TTC549 (cell line): ENCODE data around the gene FAM89A.
"Not testable (repeated sequence)": the region's sequence is repeated elsewhere in the genome, so short reads cannot be mapped to it uniquely, and the experiment has no call there.

Experiments used
- FAIRE-seq: peaks from 2 replicates; lab custom pipeline; 2012; peaks lifted over from hg19 to GRCh38; lab: Jason Lieb, UNC

FAM89A gene

DNA sequence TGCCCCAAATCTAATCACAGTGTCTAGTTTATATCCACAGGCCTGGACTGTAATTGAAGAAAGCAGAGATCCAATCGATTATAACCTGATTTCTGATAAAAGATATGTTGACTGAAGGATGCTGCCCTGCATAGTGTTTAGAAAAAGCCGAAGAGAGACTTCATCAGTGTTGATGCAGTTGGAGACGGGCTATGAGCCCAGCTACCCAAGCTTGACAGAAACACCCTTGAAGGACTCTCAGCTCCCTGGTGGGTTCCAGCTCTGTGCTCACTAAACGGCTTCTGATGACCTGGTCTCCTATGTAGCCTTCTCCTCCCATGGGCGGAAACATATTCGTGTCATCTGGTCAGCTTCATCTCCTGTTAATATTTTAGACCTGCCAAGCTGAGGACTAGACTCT, 10.2 kb downstream of the FAM89A start:
- no peak for FAIRE-seq

DNA sequence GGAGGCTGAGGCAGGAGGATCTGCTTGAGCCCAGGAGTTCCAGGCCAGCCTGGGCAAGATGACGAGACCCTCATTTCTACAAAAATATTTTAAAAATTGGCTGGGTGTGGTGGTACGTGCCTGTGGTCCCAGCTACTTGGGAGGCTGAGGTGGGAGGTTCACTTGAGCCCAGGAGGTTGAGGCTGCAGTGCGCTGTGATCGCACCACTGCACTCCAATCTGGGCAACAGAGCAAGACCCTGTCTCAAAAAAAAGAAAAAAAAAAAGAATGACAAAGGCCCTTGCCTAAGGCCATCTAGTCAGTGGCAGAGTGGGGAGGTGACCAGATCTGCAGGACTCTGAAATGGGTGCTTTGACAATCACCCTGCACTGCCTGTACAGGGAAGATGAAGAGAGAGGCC, 10.8 kb downstream of the FAM89A start:
- not testable (repeated sequence) for FAIRE-seq

GRCh38 chr1:231028682-231029081, 11.4 kb downstream of the FAM89A start:
- no peak for FAIRE-seq

GRCh38 chr1:231027971-231028370, 12.1 kb downstream of the FAM89A start:
- FAIRE-seq, result no peak

GRCh38 chr1:231027136-231027925, 12.7 kb downstream of the FAM89A start:
- no peak for FAIRE-seq

DNA sequence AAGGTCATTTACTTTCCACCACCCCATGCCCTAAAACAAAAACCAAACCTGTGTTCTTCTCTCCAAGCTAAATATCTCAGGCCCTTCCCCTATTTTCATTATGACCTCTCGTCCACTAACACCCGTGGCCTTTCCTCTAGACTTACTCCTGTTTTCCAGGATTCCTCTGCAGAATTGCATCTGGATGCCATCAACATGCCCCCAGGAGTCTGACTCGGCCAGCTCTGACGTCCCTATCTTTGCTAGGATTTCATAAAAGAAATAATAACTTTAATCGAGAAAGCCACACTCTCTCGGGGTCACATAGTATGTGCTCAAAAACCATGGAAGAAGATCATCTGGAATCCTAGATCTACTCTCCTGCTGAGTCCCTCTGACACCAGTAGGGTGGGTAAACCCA, 13.5 kb downstream of the FAM89A start:
- no peak for FAIRE-seq

GRCh38 chr1:231023150-231023549, 16.9 kb downstream of the FAM89A start:
- no peak for FAIRE-seq

DNA sequence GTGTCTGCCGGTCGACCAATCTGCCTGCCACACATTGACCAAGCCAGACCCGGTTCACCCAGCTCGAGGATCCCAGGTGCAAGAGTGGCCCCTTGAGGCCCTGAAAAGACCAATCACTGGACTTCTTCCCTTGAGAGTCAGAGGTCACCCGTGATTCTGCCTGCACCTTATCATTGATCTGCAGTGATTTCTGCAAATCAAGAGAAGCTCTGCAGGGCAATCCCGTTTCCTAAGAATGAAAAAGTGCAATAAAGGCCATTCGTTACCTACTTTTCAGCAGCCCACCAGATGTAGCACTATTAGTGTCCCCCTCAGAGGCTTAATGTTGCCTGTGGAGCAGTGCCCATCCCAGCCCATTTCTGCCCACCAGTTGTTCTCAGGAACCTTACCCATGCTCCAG, 17.5 kb downstream of the FAM89A start:
- FAIRE-seq, result not testable (repeated sequence)

DNA sequence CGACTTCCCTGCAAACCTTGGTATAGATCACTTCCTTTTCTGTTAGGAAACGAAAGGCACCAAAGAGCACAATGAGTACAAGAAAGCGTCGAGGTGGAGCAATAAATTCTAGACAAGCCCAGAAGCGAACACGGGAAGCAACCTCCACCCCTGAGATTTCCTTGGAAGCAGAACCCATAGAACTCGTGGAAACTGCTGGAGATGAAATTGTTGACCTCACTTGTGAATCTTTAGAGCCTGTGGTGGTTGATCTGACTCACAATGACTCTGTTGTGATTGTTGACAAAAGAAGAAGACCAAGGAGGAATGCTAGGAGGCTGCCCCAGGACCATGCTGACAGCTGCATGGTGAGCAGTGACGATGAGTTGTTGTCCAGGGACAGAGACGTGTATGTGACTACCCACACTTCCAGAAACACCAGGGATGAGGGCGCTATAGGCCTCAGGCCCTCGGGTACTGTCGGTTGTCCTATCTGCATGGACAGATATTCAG, 18.5 kb downstream of the FAM89A start:
- FAIRE-seq, result no peak

GRCh38 chr1:231020816-231021215, 19.2 kb downstream of the FAM89A start:
- FAIRE-seq, result no peak

DNA sequence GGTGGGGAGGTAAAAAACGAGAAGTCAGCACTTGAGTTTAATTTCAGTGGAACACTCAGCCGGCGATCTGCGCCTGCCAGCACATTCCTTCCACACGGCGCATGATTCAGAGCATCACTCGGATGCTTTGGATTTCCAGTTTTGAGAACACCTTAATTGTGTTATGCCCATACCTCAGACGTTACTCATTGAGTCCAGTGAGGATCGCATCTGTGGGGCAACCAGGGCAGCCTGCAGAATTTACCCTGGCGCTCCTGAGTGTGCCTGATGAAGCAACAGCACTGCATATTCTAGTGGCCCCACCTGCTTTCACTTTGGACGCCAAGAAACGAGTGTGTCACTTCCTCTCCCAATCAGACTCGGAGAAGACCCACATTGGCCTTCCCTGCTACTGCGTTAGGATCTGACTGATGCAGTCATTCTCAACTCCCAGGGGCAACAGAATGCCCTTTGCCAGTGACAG, 19.9 kb downstream of the FAM89A start:
- no peak for FAIRE-seq

DNA sequence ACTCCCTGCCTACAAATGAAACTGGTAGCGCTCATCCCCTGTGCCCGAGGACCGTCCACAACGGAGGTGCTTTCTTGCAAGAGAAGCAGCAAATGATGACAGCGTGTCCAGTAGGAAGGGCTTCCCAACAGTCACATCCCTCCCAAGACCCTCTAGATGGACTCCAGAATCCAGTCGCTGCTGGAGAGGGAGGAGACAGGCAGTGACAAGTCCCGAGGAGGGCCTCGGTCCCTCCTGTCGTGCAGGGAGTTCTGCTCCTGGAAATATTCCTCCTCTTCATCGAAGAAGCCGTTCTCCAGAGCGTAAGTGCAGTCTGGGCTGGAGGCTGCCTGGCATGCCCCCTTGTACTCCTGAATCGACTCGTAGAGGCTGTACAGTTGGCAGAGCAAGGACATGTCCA, 20.3 kb downstream of the FAM89A start:
- no peak for FAIRE-seq

GRCh38 chr1:231016966-231017365, 23.1 kb downstream of the FAM89A start:
- FAIRE-seq, result no peak

- no peak for FAIRE-seq
Measured at GRCh38 chr1:231016234-231016633, 23.8 kb downstream of the FAM89A start.

DNA sequence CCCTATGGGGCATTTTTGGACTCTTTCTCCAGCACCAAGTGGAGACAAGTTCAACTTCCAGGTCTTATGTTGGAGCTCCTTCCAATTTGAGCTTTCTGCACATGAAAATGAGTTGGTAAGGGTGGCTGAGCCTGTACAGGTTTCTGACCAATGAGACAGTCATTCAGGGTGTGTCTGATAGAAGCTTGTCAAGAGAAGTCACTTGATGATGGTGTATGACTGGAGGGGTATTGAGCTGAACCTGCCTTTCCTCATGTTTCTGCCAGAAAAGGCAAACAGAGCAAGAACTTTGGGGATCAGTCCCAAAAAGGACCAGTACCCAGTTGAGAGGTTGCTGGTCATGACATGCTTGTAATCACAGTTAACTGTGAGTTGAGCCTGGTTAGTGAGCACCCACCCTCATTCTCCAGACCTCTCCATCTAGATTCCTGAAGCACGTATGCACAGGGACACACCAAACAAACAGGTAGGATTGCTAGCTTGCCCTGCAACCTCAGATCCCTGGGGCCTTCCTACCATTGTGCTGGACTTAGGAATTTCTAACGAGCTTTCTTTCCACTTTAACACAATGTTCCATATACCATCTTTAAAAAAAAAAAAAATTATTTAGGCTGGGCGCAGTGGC, 26.6 kb downstream of the FAM89A start:
- FAIRE-seq, result no peak

DNA sequence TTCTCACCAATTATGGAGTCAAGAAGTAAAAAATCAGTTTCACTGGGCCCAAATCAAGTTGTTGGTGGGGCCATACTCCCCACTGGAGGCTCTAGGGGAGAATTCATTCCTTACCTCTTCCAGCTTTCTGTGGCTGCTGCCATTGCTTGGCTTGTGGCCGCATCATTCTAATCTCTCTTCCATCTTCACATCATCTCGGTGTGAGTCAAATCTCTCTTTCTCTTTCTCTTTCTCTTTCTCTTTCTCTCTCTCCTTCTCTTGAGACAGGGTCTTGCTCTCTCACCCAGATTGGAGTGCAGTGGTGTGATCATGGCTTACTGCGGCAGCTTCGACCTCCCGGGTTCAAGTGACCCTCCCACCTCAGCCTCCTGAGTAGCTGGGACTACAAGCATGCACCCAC, 28.1 kb downstream of the FAM89A start:
- no peak for FAIRE-seq

DNA sequence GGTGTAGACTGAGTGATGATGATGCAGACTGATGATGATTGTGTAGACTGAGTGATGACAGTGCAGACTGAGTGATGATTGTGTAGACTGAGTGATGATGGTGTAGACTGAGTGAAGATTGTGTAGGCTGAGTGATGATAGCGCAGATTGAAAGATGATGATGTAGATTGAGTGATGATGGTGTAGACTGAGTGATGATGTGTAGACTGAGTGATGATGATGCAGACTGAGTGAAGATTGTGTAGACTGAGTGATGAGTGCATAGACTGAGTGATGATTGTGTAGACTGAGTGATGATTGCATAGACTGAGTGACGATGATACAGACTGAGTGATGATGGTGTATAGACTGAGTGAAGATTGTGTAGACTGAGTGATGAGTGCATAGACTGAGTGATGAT, 28.7 kb downstream of the FAM89A start:
- FAIRE-seq, result no peak

GRCh38 chr1:231007535-231007934, 32.5 kb downstream of the FAM89A start:
- FAIRE-seq, result not testable (repeated sequence)

- no peak for FAIRE-seq
Measured at GRCh38 chr1:231001892-231002291, 38.2 kb downstream of the FAM89A start.

DNA sequence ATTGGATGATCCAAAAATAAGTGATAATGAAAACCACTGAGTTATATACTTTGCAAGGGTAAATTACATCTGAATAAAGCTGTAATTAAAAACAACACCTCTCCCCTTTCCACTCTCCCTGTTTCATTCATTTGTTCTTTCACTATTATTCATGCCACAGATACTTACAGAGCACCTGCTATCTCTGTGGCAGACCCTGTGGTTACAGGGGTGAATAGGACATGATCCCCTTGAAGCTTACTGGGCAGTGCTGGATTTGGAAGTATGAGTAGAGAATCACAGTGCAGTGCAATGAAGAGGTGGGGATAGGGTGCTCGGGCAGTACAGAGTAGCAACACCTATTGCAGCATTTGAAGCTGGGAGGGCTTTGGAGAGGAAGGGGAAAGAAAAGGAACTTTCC, 39.4 kb downstream of the FAM89A start:
- FAIRE-seq, result no peak

GRCh38 chr1:231000201-231000600, 39.9 kb downstream of the FAM89A start:
- FAIRE-seq, result no peak

GRCh38 chr1:230994860-230995259, 45.2 kb downstream of the FAM89A start:
- FAIRE-seq, result no peak

- no peak for FAIRE-seq
Measured at GRCh38 chr1:230992100-230992774, 47.8 kb downstream of the FAM89A start.
